HUES48 (cell line): ENCODE measurements around the gene TPR.

ENCODE experiments used
- H3K27ac ChIP-seq: one replicate; pipeline ENCODE4 v1.7.0; 2013; ENCODE audit warnings: low read depth, low read length, inconsistent platforms
- H3K27me3 ChIP-seq: 2 replicates; pipeline ENCODE4 v1.6.1; 2013; ENCODE audit warnings: mild to moderate bottlenecking, low read length; ENCODE audit not compliant: control insufficient read depth, insufficient read depth
- H3K36me3 ChIP-seq: 2 replicates; pipeline ENCODE4 v1.6.1; 2013; ENCODE audit warnings: low read length; ENCODE audit not compliant: control insufficient read depth, insufficient read depth
- H3K4me1 ChIP-seq: 2 replicates; pipeline ENCODE4 v1.6.1; 2013; ENCODE audit warnings: mild to moderate bottlenecking, low read length; ENCODE audit not compliant: control insufficient read depth, insufficient read depth
- H3K4me3 ChIP-seq: 2 replicates; pipeline ENCODE4 v1.5.1; 2013; ENCODE audit warnings: mild to moderate bottlenecking, low read depth, low read length
- H3K9ac ChIP-seq: 2 replicates; pipeline ENCODE4 v1.6.1; 2013; ENCODE audit warnings: mild to moderate bottlenecking, low read depth, low read length, moderate library complexity
- H3K9me3 ChIP-seq: 2 replicates; pipeline ENCODE4 v1.6.1; 2013; ENCODE audit warnings: low read length; ENCODE audit not compliant: control insufficient read depth, insufficient read depth

The TPR gene

GRCh38 chr1:186304982-186305949 lies 69.8 kb downstream of the TPR start:
- Histone ChIP-seq H3K4me3 (no peak overlapping the region), H3K36me3 (no peaks in the 10 kb centered on the region), H3K9me3 (no peaks in the 10 kb centered on the region), H3K9ac (no peak overlapping the region), H3K27ac (peak overlapping the region; percentile 5), H3K27me3 (no peaks in the 10 kb centered on the region), H3K4me1 (no peaks in the 10 kb centered on the region)

- H3K9me3 ChIP-seq: no peaks in the 10 kb centered on the region
- H3K36me3 ChIP-seq: no peaks in the 10 kb centered on the region
- no peak overlapping the region for H3K9ac ChIP-seq
- no peaks in the 10 kb centered on the region for H3K27me3 ChIP-seq
- H3K4me3 ChIP-seq: no peak overlapping the region
- H3K27ac ChIP-seq: no peak overlapping the region
- no peaks in the 10 kb centered on the region for H3K4me1 ChIP-seq
Observed at GRCh38 chr1:186303911-186304310, 71.1 kb downstream of the TPR start.

GRCh38 chr1:186302381-186302920 lies 72.6 kb downstream of the TPR start:
- no peak overlapping the region for H3K27ac ChIP-seq
- no peak overlapping the region for H3K9ac ChIP-seq
- no peaks in the 10 kb centered on the region for H3K4me1 ChIP-seq
- no peaks in the 10 kb centered on the region for H3K9me3 ChIP-seq
- H3K36me3 ChIP-seq: no peaks in the 10 kb centered on the region
- no peaks in the 10 kb centered on the region for H3K27me3 ChIP-seq
- H3K4me3 ChIP-seq: no peak overlapping the region

- no peaks in the 10 kb centered on the region for H3K4me1 ChIP-seq
- H3K27me3 ChIP-seq: no peaks in the 10 kb centered on the region
- H3K36me3 ChIP-seq: no peaks in the 10 kb centered on the region
- no peaks in the 10 kb centered on the region for H3K9me3 ChIP-seq
- H3K27ac ChIP-seq: no peak overlapping the region
- no peak overlapping the region for H3K9ac ChIP-seq
- no peak overlapping the region for H3K4me3 ChIP-seq
Observed at GRCh38 chr1:186301448-186301847, 73.6 kb downstream of the TPR start.

GRCh38 chr1:186300056-186300455 lies 75.0 kb downstream of the TPR start:
- no peaks in the 10 kb centered on the region for H3K4me1 ChIP-seq
- H3K36me3 ChIP-seq: no peaks in the 10 kb centered on the region
- H3K9me3 ChIP-seq: no peaks in the 10 kb centered on the region
- H3K9ac ChIP-seq: no peak overlapping the region
- no peak overlapping the region for H3K4me3 ChIP-seq
- H3K27me3 ChIP-seq: no peaks in the 10 kb centered on the region
- no peak overlapping the region for H3K27ac ChIP-seq

- H3K36me3 ChIP-seq: no peaks in the 10 kb centered on the region
- H3K9me3 ChIP-seq: no peaks in the 10 kb centered on the region
- no peak overlapping the region for H3K4me3 ChIP-seq
- H3K27ac ChIP-seq: no peak overlapping the region
- no peaks in the 10 kb centered on the region for H3K27me3 ChIP-seq
- H3K9ac ChIP-seq: no peak overlapping the region
- no peaks in the 10 kb centered on the region for H3K4me1 ChIP-seq
Observed at GRCh38 chr1:186299570-186299969, 75.5 kb downstream of the TPR start.

- Histone ChIP-seq H3K4me1 (no peaks in the 10 kb centered on the region), H3K36me3 (no peaks in the 10 kb centered on the region), H3K27ac (no peak overlapping the region), H3K27me3 (no peaks in the 10 kb centered on the region), H3K4me3 (no peak overlapping the region), H3K9ac (no peak overlapping the region), H3K9me3 (no peaks in the 10 kb centered on the region)
Observed at GRCh38 chr1:186298851-186299250, 76.2 kb downstream of the TPR start.

GRCh38 chr1:186297439-186298045 lies 77.5 kb downstream of the TPR start:
- Histone ChIP-seq H3K36me3 (no peaks in the 10 kb centered on the region), H3K9ac (no peak overlapping the region), H3K9me3 (no peaks in the 10 kb centered on the region), H3K27me3 (no peaks in the 10 kb centered on the region), H3K4me1 (no peaks in the 10 kb centered on the region), H3K4me3 (no peak overlapping the region), H3K27ac (no peak overlapping the region)

GRCh38 chr1:186295980-186296379 lies 79.1 kb downstream of the TPR start, which contains the start of gene PRG4:
PRG4 (plus strand) TSS chr1:186296279.
- Histone ChIP-seq H3K36me3 (no peaks in the 10 kb centered on the region), H3K9me3 (no peaks in the 10 kb centered on the region), H3K4me3 (no peak within 1 kb of the TSS), H3K4me1 (no peaks in the 10 kb centered on the region), H3K27ac (no peak within 1 kb of the TSS), H3K27me3 (no peaks in the 10 kb centered on the region), H3K9ac (no peak within 1 kb of the TSS)

GRCh38 chr1:186292875-186293274 lies 82.2 kb downstream of the TPR start:
- Histone ChIP-seq H3K36me3 (no peaks in the 10 kb centered on the region), H3K27ac (no peak overlapping the region), H3K4me1 (no peaks in the 10 kb centered on the region), H3K9ac (no peak overlapping the region), H3K4me3 (no peak overlapping the region), H3K27me3 (no peaks in the 10 kb centered on the region), H3K9me3 (no peaks in the 10 kb centered on the region)

GRCh38 chr1:186291271-186291670 lies 83.8 kb downstream of the TPR start:
- no peak overlapping the region for H3K9ac ChIP-seq
- no peaks in the 10 kb centered on the region for H3K27me3 ChIP-seq
- H3K9me3 ChIP-seq: no peaks in the 10 kb centered on the region
- H3K36me3 ChIP-seq: no peaks in the 10 kb centered on the region
- no peak overlapping the region for H3K27ac ChIP-seq
- H3K4me1 ChIP-seq: no peaks in the 10 kb centered on the region
- H3K4me3 ChIP-seq: no peak overlapping the region
